AG10803 (cell line): Measurements from ENCODE around the gene UGT1A4.

Experiments
- DNase-seq: peaks from one replicate; pipeline ENCODE4 v3.0.0; 2010; ENCODE audit warnings: low read depth
- H3K4me3 ChIP-seq: 2 replicates; pipeline ENCODE4 v1.5.1; 2011; ENCODE audit warnings: mild to moderate bottlenecking, low read length, control low read depth
- TF ChIP-seq, protein P1 (sequence below): conservative IDR thresholded peaks from 2 replicates; pipeline ENCODE4 v1.5.1; 2011; ENCODE audit warnings: mild to moderate bottlenecking, low read length, control low read depth, inconsistent platforms

Gene UGT1A4

DNA sequence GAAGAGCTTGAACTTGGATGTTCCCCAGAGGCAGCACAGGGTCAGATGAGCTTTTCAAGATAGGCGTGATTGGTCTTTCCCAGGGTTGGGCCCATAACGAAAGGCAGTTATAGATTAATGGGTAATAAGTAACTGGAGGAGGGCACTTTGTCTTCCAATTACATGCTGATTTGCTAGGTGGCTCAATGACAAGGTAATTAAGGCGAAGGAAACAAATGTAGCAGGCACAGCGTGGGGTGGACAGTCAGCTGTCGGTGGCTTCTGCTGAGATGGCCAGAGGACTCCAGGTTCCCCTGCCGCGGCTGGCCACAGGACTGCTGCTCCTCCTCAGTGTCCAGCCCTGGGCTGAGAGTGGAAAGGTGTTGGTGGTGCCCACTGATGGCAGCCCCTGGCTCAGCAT, at the start of gene UGT1A4:
TSS of gene UGT1A4 (plus strand) at position 185 of the 400 bp plus-strand sequence. CDS start at position 270, 85 bp downstream.
- TF ChIP-seq, protein P1, sequence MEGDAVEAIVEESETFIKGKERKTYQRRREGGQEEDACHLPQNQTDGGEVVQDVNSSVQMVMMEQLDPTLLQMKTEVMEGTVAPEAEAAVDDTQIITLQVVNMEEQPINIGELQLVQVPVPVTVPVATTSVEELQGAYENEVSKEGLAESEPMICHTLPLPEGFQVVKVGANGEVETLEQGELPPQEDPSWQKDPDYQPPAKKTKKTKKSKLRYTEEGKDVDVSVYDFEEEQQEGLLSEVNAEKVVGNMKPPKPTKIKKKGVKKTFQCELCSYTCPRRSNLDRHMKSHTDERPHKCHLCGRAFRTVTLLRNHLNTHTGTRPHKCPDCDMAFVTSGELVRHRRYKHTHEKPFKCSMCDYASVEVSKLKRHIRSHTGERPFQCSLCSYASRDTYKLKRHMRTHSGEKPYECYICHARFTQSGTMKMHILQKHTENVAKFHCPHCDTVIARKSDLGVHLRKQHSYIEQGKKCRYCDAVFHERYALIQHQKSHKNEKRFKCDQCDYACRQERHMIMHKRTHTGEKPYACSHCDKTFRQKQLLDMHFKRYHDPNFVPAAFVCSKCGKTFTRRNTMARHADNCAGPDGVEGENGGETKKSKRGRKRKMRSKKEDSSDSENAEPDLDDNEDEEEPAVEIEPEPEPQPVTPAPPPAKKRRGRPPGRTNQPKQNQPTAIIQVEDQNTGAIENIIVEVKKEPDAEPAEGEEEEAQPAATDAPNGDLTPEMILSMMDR = no peak

DNA sequence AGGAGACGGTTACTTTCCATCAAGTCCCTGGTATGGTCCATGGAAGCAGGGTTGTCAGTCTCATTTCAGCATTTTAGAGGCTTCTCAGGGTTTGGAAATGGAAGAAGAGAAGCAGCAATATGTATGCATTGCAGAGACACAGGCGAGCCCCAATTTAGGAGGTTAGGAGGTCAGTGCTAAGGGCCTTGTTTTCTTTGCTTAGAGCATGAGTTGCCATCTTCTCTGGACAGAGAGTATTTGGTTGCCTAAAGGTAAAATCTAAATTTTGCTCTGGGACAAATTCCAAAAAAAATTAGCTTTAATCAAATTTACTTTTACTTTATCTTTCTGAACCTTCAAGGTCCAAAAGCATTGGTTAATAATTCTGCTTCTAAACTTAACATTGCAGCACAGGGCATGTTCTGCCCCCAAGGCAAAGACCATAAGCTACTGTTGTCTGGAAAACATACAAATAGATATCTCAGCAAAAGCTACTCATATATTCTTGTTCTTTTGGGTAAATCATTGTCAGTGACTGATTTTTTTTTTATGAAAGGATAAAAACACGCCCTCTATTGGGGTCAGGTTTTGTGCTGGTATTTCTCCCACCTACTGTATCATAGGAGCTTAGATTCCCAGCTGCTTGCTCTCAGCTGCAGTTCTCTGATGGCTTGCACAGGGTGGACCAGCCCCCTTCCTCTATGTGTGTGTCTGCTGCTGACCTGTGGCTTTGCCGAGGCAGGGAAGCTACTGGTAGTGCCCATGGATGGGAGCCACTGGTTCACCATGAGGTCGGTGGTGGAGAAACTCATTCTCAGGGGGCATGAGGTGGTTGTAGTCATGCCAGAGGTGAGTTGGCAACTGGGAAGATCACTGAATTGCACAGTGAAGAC, 47.0 kb upstream of the UGT1A4 start, which contains the start of gene UGT1A9:
TSS of gene UGT1A9 (plus strand) at position 609 of the 872 bp plus-strand sequence. CDS start at position 646, 37 bp downstream.
- TF ChIP-seq, protein P1 = no peak
- DNase-seq = no peak
- no peak within 1 kb of the TSS for H3K4me3 ChIP-seq

More for the DNA sequence above, at the start of gene UGT1A4:
- no peak within 1 kb of the TSS for H3K4me3 ChIP-seq
- no peak for DNase-seq

DNA sequence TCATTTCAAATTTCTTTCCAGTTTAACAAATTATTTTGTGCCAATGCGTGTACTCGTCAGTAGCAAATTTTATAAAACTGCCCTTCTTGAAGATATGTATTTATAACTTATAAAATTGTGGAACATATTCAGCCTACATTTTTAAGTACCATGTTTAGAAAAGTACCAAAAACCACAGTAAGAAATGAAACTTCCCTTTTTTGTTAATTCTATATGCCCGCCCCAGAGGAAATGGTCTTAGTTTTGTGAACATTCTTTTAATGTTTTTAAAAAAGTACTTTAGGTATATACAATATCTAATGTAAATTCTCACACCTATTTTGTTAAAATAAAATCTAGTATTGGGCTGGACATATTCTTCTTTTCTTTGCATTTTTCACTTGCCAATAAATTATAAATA, 45.6 kb upstream of the UGT1A4 start:
- DNase-seq = no peak
- TF ChIP-seq, protein P1 = no peak
- H3K4me3 ChIP-seq = no peak overlapping the region

DNA sequence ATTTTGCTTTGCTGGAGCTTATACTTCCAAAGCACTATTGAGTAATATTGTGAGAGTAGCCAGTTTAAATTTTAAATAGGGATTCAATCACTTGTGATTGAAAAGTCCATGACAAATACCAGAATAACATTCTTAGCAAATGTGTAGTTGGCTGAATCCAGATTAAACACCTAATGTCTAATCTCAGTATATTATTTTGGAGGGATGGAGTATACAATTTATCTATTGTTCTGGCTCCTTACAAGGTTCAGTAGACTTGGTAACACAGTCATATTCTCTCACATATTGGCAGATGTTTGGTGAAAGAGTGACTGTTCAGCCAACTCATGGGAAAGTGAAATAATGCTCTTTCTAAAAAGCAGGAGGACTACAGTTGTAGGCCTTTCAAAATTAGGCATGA, 44.6 kb upstream of the UGT1A4 start:
- TF ChIP-seq, protein P1 = no peak
- DNase-seq = no peak
- H3K4me3 ChIP-seq = no peak overlapping the region

DNA sequence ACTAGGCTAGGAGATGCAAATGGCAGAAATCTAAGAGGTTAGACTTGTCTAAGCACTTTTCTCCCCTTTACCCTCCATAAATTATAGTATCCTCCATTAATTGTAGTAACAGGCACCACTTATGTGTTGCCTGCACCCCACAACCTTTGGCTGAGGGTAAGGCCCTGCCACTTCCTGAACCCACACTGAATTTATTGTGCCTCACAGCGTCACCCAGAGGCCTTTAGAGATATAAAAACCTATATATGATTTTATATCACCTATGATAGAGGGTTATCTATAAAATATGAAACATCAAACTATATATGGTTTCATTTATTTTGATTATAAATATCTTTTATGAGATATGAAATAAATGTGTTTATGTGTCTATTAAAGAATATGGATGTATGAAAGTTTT, 44.2 kb upstream of the UGT1A4 start:
- TF ChIP-seq, protein P1 = no peak
- H3K4me3 ChIP-seq = no peak overlapping the region
- DNase-seq = no peak

DNA sequence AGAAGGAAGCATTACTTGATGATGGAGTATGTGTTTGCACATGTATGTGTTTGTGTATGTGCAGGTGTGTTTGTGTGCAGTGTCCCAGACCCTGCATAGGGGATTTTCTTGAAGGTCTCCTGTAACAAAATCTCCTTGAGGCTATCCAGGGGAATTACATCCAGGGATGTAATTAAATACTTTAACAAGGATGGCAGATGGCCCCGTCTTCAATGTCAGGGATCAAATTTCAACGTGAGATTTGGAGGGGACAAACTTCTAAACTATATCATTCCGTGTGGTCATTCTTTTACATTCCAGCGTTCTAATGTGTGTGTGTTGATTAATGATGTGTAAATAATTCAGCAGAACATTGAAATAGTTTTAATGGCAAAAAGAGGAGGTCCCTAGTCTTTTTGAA, 43.5 kb upstream of the UGT1A4 start:
- H3K4me3 ChIP-seq = no peak overlapping the region
- DNase-seq = no peak
- TF ChIP-seq, protein P1 = no peak

DNA sequence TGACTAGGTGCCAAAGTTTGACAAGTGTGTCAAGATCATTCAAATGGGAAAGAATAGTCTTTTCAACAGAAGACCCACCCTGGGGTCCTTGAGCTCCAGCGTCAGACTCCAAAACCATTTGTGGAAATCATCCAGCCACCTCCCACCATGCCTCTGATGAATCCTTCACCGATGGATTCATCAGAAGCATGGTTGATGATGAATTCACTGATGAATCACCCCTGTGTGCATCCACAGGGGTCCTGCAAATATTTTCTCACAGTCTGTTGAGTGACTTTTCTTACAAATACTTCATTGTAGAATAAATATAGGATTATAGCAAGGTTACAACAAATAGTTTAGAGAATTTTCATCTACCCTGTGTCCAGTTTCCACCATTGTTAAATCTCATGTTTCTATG, 42.5 kb upstream of the UGT1A4 start:
- H3K4me3 ChIP-seq = no peak overlapping the region
- TF ChIP-seq, protein P1 = no peak
- DNase-seq = no peak
